HK-2 (cell line): ENCODE results near the gene BHLHE23.

Experiments
- DNase-seq: peaks from one replicate; pipeline ENCODE4 v3.0.0-alpha.2; 2018; ENCODE audit not compliant: unreplicated experiment

Gene BHLHE23

GRCh38 chr20:63025534-63026331, 19.0 kb upstream of the BHLHE23 start:
- peak; percentile 41 for DNase-seq

GRCh38 chr20:63024573-63025392, 18.0 kb upstream of the BHLHE23 start:
- no peak for DNase-seq

- DNase-seq: no peak
Measured at GRCh38 chr20:63023936-63024571, 17.3 kb upstream of the BHLHE23 start.

GRCh38 chr20:63023071-63023935, 16.5 kb upstream of the BHLHE23 start:
- DNase-seq: no peak

- no peak for DNase-seq
Measured at GRCh38 chr20:63022501-63022900, 15.7 kb upstream of the BHLHE23 start.

GRCh38 chr20:63021356-63022321, 14.9 kb upstream of the BHLHE23 start:
- DNase-seq: no peak

GRCh38 chr20:63020681-63021080, 13.9 kb upstream of the BHLHE23 start:
- no peak for DNase-seq

- no peak for DNase-seq
Measured at GRCh38 chr20:63017826-63018411, 11.2 kb upstream of the BHLHE23 start.

- DNase-seq: no peak
Measured at GRCh38 chr20:63017076-63017825, 10.5 kb upstream of the BHLHE23 start.

- DNase-seq: no peak
Measured at GRCh38 chr20:63016514-63017075, 9.8 kb upstream of the BHLHE23 start.

GRCh38 chr20:63015662-63016361, 9.0 kb upstream of the BHLHE23 start:
- DNase-seq: no peak

GRCh38 chr20:63015147-63015661, 8.4 kb upstream of the BHLHE23 start:
- DNase-seq: no peak

GRCh38 chr20:63014710-63015109, 7.9 kb upstream of the BHLHE23 start:
- DNase-seq: no peak

GRCh38 chr20:63014287-63014686, 7.5 kb upstream of the BHLHE23 start:
- no peak for DNase-seq

GRCh38 chr20:63013207-63013606, 6.4 kb upstream of the BHLHE23 start:
- DNase-seq: no peak

- DNase-seq: peak; percentile 70
Measured at GRCh38 chr20:63011798-63012197, 5.0 kb upstream of the BHLHE23 start.

GRCh38 chr20:63009988-63010769, 3.4 kb upstream of the BHLHE23 start:
- peak; percentile 27 for DNase-seq
